Right atrium auricular region (tissue), 2 donors: ENCODE measurements around the gene PTPRN2. TPM values are rescaled to one million over a fixed set of nuclear protein-coding genes. Genes with fewer than 3 reads are reported as not detected.

Experiments
- DNase-seq: peaks from one replicate; pipeline ENCODE4 v3.0.0-alpha.2; 2019; ENCODE audit warnings: low spot score
- H3K27ac ChIP-seq, 2 donors: fragments of 200-600 bp; sonication (generic); 1 replicate in 1 of 2; 2 replicates in 1 of 2; pipeline ENCODE4 v1.5.1; 2016 to 2019
- H3K27me3 ChIP-seq, 2 donors: fragments of 200-600 bp; sonication (generic); one replicate each; pipeline versions ENCODE4 v1.5.1 to v1.6.0; 2017 to 2019
- H3K36me3 ChIP-seq: fragments of 200-600 bp; sonication (generic); one replicate; pipeline ENCODE4 v1.5.1; 2016
- H3K4me1 ChIP-seq, 2 donors: fragments of 200-600 bp; sonication (generic); one replicate each; pipeline versions ENCODE4 v1.5.1 to v1.6.0; 2017 to 2019
- H3K4me3 ChIP-seq, 2 donors: fragments of 200-600 bp; sonication (generic); 1 replicate in 1 of 2; 2 replicates in 1 of 2; pipeline ENCODE4 v1.5.1; 2017 to 2019; ENCODE audit warnings: mild to moderate bottlenecking in 1 of 2, moderate library complexity in 1 of 2
- H3K9me3 ChIP-seq, 2 donors: fragments of 200-600 bp; sonication (generic); one replicate each; pipeline ENCODE4 v1.5.1; 2019
- total RNA-seq, 2 donors: library from RNA; depleted of rRNA; stranded (reverse); fragments of >200 nt; gene quantifications; one replicate each; pipeline ENCODE4 v1.1.0, GENCODE V29; 2016
- TF ChIP-seq, protein P1 (sequence below), 2 donors: fragments of 200-600 bp; sonication (generic); IDR thresholded peaks; one replicate each; pipeline ENCODE4 v1.5.1; 2019; ENCODE audit warnings: antibody characterized with exemption in 2 of 2

Gene PTPRN2
- total RNA-seq, 2 donors from 2014 or later: 2.6 to 2.7 TPM

GRCh38 chr7:157758468-157759245 is 829.0 kb downstream of the PTPRN2 start:
- no peak for DNase-seq
- Histone ChIP-seq H3K4me3 (no peak overlapping the region), H3K4me1 (no peaks in the 10 kb centered on the region), H3K36me3 (no peaks in the 10 kb centered on the region), H3K27ac (no peak overlapping the region), H3K9me3 (no peaks in the 10 kb centered on the region), H3K27me3 (no peaks in the 10 kb centered on the region)
- TF ChIP-seq, protein P1, sequence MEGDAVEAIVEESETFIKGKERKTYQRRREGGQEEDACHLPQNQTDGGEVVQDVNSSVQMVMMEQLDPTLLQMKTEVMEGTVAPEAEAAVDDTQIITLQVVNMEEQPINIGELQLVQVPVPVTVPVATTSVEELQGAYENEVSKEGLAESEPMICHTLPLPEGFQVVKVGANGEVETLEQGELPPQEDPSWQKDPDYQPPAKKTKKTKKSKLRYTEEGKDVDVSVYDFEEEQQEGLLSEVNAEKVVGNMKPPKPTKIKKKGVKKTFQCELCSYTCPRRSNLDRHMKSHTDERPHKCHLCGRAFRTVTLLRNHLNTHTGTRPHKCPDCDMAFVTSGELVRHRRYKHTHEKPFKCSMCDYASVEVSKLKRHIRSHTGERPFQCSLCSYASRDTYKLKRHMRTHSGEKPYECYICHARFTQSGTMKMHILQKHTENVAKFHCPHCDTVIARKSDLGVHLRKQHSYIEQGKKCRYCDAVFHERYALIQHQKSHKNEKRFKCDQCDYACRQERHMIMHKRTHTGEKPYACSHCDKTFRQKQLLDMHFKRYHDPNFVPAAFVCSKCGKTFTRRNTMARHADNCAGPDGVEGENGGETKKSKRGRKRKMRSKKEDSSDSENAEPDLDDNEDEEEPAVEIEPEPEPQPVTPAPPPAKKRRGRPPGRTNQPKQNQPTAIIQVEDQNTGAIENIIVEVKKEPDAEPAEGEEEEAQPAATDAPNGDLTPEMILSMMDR (IDR thresholded peaks at IDR 0.05): no peak

- H3K4me1 ChIP-seq: no peaks in the 10 kb centered on the region
- no peaks in the 10 kb centered on the region for H3K36me3 ChIP-seq
- TF ChIP-seq, protein P1 (IDR thresholded peaks at IDR 0.05): no peak
- DNase-seq: no peak
- H3K4me3 ChIP-seq: no peak overlapping the region
- H3K9me3 ChIP-seq: no peaks in the 10 kb centered on the region
- no peak overlapping the region for H3K27ac ChIP-seq
- H3K27me3 ChIP-seq: no peaks in the 10 kb centered on the region
Observed at GRCh38 chr7:157757776-157758467, 829.7 kb downstream of the PTPRN2 start.

GRCh38 chr7:157757211-157757610 is 830.4 kb downstream of the PTPRN2 start:
- DNase-seq: no peak
- H3K9me3 ChIP-seq: no peaks in the 10 kb centered on the region
- no peak overlapping the region for H3K27ac ChIP-seq
- H3K4me3 ChIP-seq: no peak overlapping the region
- H3K27me3 ChIP-seq: no peaks in the 10 kb centered on the region
- TF ChIP-seq, protein P1 (IDR thresholded peaks at IDR 0.05): no peak
- H3K36me3 ChIP-seq: no peaks in the 10 kb centered on the region
- no peaks in the 10 kb centered on the region for H3K4me1 ChIP-seq

DNA sequence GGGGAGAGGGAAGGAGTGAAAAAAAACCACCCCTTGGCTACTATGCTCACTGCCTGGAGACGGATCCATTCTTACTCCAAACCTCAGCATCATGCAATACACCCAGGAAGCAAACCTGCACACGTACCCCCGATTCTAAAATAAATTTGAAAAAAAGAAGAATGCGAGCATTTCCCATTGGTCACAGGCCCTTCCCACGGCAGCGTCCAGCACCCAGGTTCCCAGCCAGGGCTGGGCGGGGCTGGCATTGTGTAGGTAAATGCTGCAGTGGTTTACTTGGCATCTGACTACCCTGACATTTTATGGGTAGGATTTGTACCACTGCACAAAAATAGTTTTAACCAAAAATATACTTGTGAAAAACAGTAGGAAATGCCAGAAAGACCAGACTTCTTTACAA is 831.9 kb downstream of the PTPRN2 start:
- Histone ChIP-seq H3K9me3 (no peaks in the 10 kb centered on the region), H3K4me1 (no peaks in the 10 kb centered on the region), H3K27ac (no peak overlapping the region), H3K4me3 (no peak overlapping the region), H3K27me3 (no peaks in the 10 kb centered on the region), H3K36me3 (no peaks in the 10 kb centered on the region)
- TF ChIP-seq, protein P1 (IDR thresholded peaks at IDR 0.05): no peak
- no peak for DNase-seq

DNA sequence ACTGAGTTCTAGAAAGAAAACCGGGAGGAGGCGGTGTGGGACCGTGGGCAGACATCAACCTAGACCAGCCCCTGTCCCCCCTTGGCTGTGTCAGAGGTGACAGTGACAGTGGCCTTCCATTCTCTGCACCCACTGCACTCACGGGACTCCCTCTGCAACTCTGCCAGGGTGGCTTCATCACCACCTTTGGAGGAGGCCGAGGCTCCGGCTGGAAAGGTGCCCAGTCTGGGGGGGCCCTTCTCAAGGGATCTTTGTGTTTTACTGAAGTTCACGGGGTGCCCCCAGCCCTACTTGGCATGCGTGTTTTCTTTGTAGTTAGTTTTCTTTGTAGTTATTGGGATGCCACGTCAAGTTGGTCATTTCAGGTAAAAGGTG is 833.2 kb downstream of the PTPRN2 start:
- Histone ChIP-seq H3K27me3 (no peaks in the 10 kb centered on the region), H3K27ac (no peak overlapping the region), H3K4me1 (no peaks in the 10 kb centered on the region), H3K4me3 (no peak overlapping the region), H3K36me3 (no peaks in the 10 kb centered on the region), H3K9me3 (no peaks in the 10 kb centered on the region)
- TF ChIP-seq, protein P1 (IDR thresholded peaks at IDR 0.05): no peak
- DNase-seq: no peak
